NCI-H774 (cell line): ENCODE measurements around the gene CIAO2A.
A peak's percentile ranks its signal among the peaks of the same experiment; 100 is the strongest.
"Not testable (repeated sequence)": the region's sequence is repeated elsewhere in the genome, so short reads cannot be mapped to it uniquely, and the experiment has no call there.

Source experiments
- DNase-seq: peaks from one replicate; lab custom pipeline; 2025; lab: John Stamatoyannopoulos, UW

The CIAO2A gene

DNA sequence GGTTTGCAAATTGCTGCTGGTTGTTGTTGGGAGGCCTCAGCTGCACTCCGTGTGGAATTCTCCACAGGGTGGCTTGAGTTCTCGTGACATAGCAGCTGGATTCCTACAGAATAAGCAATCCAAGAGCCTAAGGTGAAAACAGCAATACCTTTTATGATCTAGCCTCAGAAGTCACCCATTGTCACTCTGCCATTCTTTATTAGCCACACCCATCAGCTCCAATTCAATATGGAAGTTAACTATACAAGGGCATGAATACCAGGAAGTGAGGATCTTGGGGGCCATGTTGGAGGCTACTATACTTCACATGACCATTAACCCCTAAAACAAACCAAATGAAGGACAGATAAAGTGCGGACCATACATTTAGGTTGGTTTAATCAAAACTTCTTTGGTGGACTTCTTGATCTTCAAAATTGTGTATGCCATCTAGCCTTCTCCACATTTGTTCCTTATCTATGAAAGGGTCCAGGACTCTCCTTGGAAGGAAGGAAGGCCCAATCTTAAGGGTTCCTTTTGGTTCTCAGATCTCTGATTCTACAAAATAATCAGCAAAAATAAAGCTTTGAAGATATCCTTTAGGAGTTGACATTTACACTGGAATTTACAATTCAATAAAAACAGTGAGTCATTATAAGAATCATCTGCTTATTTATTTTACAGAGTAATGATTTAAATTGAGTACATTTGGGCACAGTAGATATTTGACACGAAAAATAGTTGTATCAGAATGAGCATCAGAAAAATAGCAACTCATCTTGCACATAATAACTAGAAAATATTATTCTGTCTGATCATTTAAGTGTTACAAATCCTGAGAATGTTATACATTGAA lies 21.5 kb downstream of the CIAO2A start:
- DNase-seq = no peak

DNA sequence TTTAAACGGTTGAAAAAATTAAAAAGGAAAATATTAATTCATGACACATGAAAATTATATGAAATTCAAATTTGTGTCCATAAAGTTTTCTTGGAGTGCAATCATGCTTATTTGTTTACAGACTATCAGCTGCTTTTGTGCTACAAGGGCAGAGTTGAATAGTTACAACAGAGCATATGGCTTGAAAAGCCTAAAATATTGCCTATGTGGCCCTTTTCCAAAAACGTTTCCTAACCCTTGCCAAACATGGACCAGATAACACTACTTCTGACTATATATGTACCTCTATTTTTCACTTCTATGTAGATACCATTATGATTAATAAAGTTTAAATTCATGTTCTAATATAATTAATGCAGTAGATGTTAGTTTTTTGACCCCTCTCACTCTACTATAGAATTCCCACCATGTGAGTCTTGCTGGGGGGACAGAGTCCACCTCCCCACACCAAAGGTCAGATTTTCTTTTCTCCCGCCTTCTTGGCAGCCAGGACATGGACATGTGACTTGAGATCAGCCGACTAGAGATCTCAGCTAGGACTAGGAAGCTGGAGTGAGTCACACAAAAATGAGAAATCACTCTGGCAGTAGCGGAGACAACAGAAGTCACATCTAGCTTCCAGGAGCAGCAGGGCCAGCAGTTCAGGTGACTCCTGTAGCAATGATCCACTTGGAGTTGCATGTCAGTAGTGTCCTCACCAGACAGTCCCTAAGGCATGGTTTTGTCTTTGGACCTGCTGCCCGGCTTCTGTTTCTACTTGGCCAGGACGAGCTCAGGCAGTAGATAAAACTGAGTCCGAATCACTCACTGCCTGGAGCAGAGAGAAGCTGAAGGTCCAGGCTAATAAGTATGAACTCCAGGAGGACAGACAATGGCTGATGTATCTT lies 22.4 kb downstream of the CIAO2A start:
- DNase-seq = no peak

DNA sequence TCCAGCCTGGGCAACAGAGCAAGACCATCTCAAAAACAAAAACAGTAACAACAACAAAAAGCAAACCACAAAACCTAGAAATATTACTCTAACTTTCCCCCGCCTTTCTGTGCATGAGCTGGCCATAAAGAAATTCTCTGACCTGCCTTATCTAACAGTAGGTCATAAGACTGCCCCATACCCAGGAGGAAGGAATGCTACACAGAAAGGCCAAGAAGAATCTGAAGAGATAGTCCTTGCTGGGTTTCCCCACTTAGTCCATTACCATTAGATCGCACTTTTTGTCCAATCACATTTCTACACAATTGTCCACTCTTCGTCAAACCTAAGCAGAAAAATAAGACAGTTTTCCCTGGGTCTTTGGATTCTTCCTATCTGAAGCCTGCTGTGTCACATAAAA lies 23.5 kb downstream of the CIAO2A start:
- no peak for DNase-seq

DNA sequence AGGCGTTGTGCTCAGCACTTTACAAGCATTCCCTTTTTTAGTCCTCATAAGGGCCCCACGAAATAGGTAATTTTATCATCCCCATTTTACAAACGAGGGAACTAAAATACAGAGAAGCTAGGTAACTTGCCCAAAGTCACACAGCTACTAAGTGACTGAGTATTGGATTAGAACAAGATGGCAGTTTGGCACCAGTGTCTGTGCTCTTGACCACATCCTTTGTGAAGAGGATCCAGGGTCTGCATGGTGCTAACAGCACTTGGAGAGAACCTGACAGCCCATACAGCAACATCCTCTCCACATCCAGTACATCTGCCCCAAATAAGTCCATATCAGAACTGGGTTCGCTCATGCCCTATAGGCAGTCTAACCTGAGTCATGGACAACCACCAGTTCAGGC lies 25.5 kb downstream of the CIAO2A start:
- DNase-seq = no peak

DNA sequence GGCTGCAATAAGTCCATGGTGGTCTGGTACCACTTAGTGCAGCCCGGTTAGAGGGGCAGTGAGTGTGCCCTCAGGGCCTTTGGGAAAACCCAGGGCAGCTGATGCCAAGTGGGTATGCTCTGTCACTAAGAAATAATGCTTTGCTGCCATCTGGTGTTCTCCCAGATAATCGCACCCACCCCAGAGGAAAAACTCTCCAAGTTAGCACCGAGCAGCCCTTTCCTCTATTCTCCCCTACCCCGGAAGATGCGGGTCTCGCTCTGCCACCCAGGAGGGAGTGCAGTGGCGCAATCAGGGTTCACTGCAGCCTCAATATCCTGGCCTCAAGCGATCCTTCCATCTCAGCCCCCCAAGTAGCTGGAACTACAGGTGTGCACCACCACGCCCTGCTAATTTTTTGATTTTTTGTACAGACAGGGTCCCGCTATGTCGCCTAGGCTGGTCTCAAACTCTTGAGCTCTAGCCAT lies 26.0 kb downstream of the CIAO2A start:
- peak; percentile 38 for DNase-seq

DNA sequence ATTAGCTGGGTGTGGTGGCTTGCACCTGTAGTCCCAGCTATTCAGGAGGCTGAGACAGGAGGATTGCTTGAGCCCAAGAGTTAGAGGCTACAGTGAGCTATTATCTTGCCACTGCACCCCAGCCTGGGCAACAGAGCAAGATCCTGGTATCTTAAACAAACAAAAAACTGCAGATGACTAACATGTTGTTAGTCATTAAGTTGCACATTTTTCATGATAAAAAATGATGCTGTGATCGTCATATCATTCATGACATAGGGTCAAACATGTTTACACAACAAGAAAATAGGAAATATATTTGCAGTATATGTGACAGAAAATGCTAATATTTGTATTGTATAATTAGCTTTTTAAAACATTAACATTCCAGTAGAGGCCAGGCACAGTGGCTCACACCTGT lies 27.2 kb downstream of the CIAO2A start:
- no peak for DNase-seq

DNA sequence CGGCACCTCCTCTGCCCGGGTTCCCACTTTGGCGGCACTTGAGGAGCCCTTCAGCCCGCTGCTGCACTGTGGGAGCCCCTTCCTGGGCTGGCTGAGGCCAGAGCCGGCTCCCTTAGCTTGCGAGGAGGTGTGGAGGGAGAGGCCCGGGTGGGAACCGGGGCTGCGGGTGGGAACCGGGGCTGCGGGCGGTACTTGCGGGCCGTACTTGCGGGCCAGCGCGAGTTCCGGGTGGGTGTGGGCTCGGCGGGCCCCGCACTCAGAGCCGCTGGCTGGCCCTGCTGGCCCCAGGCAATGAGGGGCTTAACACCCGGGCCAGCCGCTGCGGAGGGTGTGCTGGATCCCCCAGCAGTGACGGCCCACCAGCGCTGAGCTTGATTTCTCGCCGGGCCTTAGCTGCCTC lies 32.9 kb downstream of the CIAO2A start:
- no peak for DNase-seq

DNA sequence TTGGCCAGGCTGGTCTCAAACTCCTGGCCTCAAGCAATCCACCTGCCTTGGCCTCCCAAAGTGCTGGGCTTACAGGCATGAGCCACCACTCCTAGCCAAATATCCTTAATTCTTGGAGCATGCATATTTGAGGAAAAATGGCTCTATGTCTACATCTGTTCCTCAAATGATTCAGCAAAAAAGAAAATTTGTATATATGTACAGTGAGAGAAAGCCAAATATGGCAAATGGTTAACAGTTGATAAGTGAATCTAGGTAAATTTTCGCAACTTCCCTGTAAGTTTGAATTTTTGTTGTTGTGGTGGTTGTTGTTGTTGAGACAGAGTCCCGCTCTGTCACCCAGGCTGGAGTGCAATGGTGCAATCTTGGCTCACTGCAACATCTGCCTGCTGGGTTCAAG lies 34.5 kb downstream of the CIAO2A start:
- DNase-seq = not testable (repeated sequence)

DNA sequence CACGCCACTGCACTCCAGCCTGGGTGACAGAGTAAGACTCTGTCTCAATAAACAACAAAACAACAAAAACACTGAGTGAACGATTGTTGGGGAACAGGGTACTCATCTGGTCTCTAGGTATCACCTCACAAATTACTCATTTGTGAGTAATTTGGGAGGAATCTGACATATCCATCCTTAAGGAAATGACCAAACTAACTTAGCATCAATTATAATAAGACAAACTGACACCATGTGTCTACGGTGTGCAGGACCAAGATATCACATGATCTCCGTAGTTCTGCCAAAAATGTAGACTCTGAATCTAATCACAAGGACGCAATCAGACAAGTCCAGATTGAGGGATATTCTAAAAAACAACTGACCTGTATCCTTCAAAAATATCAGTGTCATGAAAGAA lies 35.4 kb downstream of the CIAO2A start:
- DNase-seq = no peak

DNA sequence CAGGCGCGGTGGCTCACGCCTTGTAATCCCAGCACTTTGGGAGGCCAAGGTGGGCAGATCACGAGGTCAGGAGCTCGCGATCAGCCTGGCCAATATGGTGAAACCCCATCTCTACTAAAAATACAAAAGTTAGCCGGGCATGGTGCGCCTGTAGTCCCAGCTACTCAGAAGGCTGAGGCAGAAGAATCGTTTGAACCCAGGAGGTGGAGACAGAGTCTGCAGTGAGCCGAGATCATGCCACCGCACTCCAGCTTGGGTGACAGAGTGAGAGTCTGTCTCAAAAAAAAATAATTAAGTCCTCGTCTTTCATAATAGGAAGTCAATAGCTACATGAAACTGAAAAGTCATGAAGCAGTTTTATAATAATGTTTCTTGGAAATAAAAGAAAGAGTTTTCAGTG lies 40.0 kb downstream of the CIAO2A start:
- DNase-seq = not testable (repeated sequence)

DNA sequence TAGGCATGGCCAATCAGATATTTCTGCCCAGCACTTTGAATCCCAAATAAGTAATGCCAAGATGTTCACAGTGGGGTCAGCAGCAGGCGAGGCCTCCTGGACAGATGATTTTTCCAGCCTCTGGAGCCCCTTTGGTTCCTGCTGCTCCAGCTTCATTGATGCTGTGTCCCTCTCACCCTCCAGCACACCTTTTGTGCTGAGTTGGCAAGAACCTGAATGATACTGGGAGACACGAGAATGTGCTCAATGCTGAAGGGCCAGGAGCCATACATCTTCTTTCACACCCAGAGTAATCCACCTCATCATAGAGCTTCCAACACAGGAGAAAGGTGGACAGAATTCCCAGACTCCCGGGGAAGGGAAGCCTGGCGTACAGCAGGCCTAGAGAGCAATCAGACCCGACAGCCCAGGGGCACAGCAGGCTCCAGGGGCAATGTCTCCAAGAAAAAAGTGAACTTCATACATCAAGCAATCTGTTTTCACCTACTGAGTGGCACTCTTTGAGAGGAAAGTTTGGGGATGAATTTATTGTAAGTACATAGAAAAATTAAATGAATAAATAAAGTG lies 40.6 kb downstream of the CIAO2A start:
- no peak for DNase-seq

DNA sequence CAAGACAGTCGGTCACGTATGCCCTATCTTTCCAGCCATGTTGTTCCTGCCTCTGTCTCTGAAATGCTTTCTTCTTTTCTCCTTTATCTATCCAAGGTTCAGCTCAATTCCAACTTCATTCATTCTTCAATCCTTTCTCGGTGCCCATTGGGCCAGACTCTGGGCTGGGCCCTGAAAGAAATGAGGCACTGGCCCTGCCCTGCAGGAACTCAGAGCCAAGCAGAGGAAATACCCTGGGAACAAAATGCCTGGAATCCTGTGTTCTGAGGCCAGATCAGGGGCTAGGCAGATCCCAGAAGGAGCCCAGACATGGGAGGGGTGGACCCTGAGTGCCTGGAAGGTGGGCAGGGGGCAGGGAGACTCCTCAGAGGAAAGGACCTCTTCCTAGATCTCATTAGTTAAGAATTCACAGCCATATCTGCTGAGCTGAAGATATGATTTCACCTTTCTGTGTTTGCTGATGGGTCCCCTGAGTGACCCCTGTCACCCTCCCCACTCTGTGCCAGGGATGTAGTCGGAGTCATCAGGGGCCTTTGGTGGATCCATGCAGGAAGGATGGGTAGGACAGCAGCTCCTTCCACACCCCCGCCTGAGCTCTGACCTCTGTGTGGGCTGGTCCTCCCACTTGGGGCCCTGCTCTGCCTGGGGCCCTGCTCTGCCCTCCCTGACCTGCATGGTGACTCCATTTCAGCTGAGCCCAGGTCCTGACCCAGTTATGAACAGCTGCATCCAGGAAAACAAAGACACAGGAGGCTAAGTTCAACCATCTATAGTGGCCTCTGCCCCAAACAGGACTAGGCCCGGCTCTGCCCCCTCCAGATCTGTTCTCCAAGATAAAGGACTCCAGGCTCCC lies 42.0 kb downstream of the CIAO2A start:
- DNase-seq = no peak

DNA sequence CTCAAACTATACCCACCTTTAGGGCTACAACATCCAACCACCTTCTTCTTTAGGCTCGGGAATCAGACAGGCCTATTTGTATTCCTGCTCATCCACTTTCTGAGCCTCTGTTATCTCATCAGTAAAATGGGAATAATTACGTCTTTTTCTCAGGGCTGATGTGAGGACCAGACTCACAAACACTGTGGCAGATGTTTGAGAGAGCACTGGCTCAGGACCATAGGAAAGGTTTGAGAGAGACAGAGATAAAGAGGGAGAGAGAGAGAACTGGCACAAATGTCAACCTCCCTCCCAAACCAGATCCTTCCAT lies 42.6 kb downstream of the CIAO2A start:
- no peak for DNase-seq

DNA sequence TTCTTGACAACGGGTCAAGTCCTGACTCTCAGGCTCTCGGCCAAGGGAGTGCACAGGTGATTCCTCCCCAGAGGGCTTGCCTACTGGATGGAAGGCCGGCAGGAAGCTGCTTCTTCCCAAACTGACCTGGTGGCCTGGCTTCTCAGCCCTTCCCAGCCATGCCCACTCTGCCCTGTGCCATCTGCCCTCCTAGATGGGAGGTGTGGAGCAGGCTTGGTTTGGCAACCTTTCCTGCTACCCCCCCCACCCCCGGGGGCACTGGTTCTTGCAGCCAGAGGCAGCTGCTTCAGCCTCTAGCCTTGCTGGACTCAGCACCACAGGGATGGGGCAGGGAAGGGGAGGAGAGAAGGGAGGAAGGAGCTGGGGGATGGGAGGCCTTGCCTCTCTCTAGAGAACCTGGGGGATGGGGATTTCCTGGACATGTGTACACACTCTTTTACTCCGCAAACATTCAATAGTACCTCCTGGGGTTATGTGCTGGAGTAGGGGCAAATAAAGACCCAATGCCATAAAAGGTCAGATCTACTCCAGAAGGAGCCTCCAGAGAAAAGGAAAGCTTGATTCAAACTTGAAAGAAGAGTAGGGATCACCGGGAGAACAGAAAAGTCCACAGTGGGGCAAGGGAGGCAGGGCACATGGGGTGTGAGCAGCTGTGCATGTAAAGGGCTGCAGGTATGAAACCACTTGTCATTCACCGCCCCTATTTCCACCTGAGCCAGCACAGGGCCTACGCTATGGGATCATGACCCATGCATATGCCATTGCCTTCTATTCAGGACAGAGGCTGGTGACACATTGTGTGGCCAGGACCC lies 43.2 kb downstream of the CIAO2A start:
- peak; percentile 75 for DNase-seq

DNA sequence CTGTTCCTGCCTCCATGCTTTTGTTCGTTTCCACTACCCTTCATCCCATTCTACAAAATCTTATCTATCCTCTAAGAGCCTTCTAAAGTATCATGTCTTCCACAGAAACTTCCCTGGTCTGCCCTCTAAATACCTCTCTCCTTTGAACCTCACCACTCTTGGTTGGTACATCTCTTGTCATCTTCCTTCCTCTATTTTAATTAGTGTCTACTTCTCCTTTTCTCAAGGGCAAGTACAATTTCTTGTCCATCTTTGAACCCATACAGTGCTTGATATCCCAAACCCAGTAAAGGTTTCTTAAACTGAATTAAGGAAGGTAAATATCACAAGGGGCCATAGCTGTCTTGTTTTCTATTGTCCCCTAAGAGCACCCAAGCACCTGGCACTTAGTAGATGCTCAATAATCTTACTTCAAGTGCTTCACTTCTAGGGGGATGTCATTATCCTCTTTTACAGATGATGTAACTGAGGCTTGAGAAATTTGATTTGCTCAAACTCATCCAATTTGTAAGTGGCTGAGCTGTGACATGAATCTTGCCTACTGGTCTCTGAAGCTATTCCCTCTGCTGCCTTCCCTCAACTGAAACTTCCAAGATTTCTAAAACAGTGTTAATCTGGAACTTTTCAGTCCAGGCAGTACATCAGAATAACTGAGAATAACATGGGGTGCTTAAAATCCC lies 44.7 kb downstream of the CIAO2A start:
- no peak for DNase-seq

DNA sequence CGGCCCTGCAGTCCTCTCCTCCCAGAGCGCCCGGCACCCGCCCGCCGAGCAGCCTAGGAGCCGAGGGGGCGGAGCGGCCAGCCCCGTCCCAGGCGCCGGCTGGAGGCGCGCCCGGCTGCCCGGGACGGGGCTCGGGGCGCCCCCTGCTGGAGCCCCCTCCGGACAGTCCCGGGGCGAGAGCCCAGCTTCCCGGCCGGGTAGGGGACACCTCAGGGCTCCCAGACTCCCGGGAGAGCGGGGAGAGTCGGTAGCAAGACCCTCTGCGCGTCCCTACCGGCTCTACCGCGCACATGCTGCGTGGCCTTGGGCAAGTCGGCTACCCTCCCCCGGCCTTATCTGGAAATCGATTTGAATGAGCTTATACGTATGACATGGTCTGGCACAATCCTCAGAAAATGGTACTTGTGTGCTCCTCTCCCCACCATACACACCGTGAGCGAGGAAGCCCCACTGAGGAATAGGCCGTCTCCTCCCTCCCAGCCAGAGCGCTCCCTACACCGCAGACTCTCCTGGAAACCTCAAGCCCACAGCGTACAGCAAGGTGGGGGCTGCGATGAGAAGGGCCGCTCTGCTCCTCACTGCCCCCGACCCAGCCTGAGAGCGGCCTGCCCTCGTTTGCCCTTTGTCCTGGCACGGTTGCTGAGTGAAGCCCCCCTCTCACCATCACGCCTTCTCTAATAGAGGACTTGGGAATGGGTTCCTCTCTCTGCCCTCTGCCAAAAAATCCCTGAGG lies 47.1 kb downstream of the CIAO2A start, which contains the start of gene DAPK2:
TSS of gene DAPK2 (minus strand) at position 65 of the 733 bp plus-strand sequence. CDS start 6,224 bp downstream, outside the sequence.
- DNase-seq = peak; percentile 49

DNA sequence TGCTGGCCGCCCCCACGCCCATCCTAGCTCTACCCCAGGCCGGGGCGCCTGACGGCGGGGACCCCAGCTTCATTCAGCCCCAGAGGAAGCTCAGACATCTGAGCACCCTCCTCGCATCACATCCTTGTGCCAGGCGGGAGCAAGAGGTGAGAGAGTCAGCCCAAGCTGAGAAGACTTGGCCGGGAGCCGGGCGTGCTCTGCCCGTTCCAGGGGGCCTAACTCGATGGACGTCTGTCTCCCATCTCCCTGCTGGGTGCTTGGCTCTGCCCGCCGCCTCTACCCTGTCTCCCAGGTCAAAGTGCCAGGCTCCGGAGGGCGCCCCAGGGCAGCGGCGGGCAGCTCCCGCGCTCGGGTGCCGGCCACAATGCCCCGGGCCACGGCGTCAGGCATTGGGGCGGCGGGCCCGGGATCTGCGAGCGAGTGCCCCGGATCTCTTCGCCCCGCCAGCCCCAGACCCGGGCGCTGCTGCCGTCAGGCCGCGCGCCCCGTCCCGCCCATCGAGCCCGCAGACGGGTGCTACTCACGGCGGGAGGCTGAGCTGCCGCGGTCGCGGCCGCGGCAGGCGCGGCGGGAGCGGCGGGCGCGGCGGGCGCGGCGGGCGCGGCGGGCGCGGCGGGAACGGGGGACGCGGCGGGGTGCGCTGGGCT lies 47.7 kb downstream of the CIAO2A start:
- no peak for DNase-seq

DNA sequence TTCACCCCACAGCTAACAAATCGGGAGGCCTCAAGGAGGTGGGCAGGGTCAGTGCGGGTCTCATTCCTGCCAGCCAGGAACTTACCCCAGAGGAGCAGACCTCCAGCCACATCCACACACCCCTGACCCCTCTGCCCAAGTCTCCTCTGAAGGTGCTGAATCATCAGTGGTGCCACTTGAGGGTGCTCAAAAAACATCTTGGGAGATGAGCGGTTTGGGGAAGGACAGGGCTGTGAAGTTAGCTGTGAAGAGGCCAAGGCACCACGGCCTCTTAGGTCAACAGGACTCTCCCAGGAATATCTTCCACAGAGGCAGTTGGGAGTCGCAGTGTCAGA lies 48.6 kb downstream of the CIAO2A start:
- DNase-seq = no peak
